GM21529 (cell line): ENCODE results near the gene SLC1A5.
A peak's percentile ranks its signal among the peaks of the same experiment; 100 is the strongest.
"Not testable (repeated sequence)": the region's sequence is repeated elsewhere in the genome, so short reads cannot be mapped to it uniquely, and the experiment has no call there.

Experiments
- ATAC-seq: cut with Tn5 transposase; IDR thresholded peaks from one replicate; pipeline ENCODE4 v1.9.1; 2021; ENCODE audit not compliant: unreplicated experiment

The SLC1A5 gene

DNA sequence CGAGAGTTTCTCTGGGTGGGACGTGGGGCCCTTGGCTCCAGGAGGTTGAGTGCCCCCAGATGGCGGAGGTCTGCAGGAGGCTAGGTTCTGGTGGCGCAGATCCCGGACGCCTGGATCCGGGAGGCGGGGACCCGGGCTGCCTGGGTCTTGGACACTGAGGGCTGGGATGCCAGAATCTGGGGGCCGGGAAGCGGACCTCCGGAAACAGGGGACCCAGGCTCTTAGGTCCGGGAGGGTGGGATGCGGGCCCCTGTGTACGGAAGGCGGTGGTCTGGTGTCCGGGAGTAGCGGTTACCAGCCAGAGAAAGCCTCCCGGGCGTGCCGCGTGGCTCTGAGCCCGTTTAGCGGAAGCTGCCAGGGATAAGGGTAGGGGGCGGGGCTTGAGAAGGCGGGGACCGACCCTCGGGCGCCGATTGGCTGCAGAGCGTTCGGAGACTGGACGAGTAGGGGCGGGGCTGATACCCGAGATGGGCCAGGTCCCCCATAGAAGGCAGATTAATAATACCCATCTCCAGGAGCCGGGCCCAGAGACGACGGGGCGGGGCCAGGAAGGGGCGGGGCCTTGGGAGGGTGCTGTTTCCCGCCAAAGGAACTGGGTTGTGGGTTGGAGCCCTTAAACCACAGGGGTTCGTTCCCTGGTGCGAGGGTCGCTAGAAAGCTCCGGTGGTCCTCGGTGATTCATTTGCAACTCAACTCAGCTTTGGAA, at the start of gene SLC1A5:
Gene SLC1A5, minus strand, starts transcription at position 333 of the 706 bp plus-strand sequence. CDS start 629 bp downstream, outside the sequence.
- ATAC-seq = peak; percentile 59

DNA sequence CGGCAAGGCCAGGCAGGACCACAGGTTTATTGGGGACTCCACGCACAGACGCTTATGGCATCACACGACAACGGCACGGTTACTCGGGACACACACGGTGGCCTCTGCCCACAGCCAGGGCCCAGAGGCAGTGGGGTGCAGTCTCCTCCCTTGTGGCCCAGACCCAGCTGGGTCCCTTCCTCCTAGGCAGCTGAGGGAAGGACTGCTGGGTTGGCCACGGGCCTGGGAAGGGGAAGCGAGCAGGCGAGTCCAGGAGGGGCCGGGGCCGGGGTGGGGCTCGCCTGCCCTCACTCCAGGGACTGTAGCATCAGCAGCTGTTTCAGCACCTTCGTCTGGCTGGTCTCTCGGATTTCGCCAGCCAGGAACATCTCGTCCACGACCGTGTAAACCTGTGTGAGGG, 49.8 kb upstream of the SLC1A5 start:
- ATAC-seq = no peak

DNA sequence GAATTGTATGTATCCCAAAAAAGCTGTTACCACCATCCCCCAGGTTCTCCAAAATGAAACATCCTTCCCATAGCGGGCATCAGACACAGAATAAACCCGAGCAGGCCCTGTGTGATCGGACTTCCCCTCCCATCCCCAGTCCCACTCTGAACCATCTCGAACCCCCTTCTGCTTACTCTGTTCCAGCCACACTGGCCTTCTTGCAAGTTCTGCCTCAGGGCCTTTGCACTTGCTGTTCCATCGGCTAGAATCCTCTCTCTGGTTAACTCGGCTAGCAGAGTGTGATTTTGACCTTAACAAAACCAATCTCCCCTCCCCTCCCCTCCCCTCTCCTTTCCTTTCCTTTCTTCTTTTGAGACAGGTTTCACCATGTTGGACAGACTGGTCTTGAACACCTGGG, 46.6 kb upstream of the SLC1A5 start:
- no peak for ATAC-seq

DNA sequence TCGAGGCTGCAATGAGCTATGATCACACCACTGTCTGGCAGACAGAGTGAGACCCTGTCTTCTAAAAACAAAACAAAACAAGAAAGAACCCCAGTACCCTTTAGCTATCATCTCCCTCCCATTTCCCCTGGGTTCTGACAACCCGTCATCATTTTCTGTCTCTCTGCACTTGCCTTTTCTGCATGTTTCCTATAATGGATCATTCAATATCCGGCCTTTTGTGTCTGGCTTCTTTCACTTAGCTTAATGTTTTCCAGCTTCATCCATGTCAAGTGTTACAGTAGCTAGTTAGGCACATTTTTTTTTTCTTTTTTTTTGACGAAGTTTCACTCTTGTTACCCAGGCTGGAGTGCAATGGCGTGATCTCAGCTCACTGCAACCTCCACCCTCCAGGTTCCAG, 45.7 kb upstream of the SLC1A5 start:
- ATAC-seq = no peak

DNA sequence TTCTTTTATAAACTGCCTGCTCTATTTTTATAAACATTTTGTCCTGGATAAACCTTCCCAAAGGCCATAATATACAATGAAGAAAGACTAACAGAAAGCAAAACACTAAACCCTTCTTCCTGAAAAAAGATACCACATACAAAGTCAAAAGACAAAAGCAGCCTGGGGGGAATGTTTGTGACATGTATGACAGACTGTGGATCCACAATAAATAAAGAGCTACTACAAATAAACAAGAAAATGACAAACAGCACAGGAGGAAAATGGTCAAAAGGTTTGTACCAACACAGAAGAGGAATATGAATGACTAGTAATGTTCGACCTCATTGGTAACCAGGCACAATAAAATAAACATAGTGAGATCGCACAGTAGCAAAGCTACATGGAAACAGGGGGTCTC, 42.5 kb upstream of the SLC1A5 start:
- no peak for ATAC-seq

DNA sequence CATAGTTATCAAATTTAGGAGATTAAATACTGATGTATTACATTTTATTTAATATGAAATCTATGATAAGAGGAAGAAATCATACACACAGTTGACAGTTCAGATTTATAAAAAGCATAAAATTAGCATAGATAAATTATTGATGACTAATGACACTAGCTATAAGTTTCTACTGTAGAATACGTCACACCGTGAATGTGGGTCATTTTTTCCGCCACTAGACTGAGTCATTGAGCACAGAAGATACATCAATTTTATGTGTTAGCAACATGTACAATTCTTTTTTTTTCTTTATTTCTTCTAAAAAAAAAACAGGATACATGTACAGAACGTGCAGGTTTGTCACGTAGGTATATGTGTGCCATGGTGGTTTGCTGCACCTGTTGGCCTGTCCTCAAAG, 40.1 kb upstream of the SLC1A5 start:
- no peak for ATAC-seq

DNA sequence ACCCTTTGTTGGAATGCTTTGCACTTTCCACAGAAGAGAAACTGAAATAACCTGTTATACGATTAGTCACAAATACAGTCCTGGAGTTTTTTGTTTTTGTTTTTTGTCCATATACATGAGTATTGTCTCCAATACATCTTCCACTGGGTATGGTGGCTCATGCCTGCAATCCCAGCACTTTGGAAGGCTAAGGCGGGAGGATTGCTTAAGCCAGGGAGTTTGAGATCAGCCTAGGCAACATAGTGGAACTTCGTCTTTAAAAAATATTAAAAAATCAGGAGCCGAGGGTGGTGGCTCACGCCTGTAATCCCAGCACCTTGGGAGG, 37.3 kb upstream of the SLC1A5 start:
- ATAC-seq = no peak

DNA sequence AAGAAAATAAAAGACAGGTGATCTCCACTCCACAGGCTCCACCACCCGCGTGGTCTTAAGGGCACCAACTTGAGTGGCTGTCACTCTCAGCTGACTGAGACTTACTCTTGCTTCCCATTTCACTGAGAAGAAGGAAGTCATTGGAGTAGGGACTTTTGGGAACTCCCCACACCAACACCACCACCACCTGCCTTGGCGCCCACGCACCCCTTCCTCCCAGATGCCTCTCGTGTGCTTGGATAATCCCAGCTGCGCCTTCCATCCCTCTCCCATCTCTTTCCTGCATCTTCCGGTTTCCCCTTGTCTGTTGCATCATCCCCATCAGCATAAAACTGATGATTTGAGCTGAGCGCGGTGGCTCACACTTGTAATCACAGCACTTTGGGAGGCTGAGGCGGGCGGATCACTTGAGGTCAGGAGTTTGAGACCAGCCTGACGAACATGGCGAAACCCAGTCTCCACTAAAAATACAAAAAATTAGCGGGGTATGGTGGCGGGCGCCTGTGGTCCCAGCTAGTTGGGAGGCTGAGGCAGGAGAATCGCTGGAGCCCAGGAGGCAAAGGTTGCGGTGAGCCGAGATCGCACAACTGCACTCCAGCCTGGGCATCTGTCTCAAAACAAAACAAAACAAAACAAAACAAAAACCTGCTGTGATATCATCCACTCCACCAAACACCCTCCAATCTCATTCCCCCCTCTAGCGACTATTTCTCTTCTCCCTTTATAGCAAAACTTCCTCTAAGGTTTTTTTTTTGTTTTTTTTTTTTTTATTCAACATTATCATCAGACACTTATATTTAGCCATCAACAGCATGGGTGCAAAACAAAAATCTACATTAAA, 36.7 kb upstream of the SLC1A5 start:
- ATAC-seq = no peak

DNA sequence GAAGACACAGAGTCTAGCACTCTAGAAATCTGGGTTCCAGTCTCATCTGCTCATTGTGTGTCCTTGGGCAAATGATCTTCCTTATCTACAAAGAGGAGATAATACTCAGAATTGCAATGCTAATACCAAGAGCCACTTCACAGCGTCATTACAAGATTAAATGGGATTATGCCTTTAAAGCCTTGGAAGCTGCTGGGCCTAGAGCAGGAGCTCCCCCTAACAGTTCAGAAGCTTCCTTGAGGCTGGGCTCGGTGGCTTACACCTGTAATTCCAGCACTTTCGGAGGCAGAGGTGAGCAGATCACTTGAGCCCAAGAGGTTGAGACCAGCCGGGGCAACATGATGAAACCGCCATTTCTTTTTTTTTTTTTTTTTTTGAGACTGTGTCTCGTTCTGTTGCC, 34.7 kb upstream of the SLC1A5 start:
- ATAC-seq = no peak

DNA sequence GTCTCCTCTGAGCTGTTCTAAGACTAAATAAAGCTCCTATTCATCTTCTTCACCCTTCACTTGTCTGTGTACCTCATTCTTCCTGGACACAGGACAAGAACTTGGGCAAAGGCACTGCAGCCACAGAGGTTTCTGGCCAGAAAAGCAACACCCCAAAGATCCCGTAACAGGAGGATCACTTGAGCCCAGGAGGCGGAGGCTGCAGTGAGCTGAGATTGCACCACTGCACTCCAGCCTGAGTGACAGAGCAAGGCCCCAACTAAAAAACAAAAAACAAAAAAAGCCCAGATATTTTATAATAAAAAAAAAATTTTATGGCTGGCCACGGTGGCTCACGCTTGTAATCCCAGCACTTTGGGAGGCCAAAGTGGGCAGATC, 34.0 kb upstream of the SLC1A5 start:
- not testable (repeated sequence) for ATAC-seq

DNA sequence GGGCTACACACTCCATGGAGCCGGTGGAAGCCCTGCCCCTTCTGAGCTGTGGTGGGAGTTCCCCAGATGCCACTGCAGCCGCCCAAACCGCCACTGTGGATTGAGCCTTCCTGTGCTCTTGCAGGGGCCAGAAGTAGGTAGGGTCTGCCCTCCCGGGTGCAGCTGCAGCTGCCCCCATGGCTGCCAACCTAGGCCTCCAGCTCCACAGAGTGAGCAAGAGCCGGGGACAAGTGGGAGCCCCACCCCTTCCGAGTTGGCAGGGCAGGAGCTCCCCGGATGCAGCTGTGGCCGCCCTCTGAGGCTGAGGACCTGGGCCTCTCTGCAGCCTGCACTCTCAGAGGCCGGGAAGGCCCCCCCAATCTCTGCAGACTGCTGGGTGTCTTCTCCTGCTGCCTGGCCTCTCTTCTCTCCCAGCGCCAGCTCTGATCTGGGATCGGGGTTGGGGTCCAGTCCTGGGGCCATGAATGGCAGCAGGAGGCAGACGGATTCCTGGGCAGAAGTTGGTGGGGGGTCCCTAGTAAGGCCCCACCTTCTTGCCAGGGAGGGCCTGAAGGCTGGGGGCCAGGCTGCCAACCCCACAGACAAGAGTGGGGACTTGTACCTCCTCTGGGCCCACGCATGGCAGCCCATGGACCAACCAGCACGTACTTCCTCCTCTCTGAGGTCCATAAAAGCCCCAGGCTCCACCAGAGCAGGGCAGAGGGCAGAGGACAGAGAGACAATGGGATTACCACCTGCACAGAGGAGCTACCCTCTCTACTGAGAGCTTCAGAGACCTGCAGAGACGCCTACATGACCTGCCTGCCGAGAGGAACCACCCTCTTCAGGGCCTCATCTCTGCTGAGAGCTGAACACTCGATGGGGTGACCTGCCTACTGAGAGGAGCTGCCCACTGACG, 33.4 kb upstream of the SLC1A5 start:
- ATAC-seq = no peak

DNA sequence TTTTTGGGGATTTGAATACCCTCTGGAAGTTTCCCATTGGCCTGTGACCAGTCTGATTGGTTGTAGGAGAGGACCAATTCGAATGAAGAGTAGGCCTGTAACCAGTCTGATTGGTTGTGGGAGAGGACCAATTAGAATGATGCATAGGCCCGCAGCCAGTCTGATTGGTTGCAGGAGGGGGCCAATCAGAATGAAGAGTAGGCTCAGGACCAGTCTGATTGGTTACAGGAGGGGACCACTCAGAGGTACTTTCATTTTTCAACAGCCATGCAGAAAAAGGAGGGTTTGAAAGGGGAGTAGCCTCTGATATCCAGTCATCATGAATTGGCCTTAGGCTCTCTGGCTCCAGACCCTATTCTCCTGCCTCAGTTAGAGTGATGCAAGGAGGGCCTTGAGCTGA, 30.4 kb upstream of the SLC1A5 start:
- ATAC-seq = no peak

DNA sequence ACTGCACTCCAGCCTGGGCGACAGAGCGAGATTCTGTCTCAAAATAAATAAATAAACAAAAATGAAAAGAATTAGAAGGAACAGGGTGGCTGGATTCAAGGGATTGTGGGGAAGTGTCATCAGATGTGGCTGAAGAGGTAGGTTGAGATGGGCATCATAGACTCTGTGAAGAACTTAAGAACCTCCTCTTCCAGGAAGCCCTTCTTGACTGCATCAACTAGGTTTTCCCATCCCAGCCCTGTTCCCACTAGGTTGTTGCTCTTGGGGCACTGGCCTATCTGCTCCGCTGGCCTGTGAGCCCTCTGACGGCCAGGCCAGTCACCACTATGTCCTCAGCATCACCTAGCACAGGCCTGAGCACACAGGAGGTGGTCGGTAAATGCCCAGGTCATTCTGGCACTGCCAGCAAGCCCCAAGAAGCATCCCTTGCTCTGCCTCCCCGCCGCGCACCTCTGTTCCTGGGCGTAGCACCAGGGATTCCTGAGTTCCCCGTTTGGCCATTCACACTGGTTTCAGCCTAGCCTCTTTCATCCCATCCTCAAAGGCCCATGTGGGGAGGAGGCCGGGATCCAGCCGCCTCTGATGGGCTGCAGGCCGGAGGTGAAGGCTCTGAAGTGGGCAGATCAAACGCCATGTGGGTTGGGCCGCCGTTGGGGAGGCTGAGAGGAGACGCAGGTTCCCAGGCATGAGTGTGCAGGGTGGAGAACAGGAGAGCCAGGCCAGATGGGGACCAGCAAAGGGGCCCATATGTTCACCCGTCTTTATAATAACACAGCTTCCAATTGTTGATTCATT, 27.6 kb upstream of the SLC1A5 start:
- ATAC-seq = no peak

DNA sequence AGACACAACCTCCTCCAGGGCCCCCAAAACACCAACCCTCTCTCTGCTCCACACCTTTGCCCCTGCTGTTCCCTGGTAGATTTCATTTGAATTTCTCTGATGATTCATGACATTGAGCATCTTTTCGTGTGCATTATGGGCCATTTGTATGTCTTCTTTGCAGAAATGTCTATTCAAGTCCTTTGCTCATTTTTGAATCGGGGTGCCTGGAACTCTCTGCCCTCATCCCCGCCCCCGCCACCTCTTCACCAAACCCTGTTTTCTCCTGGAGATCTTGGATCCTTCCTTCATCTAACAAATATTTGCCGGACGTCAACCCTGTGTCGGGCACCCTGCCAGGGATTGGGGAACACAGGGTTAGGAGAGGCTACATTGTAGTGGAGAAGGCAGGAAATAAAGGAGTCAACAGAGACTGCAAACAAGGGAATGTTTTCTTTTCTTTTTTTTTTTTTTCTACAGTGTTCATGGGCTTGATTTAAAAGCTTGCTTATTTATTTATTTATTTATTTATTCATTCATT, 25.5 kb upstream of the SLC1A5 start:
- ATAC-seq = no peak

DNA sequence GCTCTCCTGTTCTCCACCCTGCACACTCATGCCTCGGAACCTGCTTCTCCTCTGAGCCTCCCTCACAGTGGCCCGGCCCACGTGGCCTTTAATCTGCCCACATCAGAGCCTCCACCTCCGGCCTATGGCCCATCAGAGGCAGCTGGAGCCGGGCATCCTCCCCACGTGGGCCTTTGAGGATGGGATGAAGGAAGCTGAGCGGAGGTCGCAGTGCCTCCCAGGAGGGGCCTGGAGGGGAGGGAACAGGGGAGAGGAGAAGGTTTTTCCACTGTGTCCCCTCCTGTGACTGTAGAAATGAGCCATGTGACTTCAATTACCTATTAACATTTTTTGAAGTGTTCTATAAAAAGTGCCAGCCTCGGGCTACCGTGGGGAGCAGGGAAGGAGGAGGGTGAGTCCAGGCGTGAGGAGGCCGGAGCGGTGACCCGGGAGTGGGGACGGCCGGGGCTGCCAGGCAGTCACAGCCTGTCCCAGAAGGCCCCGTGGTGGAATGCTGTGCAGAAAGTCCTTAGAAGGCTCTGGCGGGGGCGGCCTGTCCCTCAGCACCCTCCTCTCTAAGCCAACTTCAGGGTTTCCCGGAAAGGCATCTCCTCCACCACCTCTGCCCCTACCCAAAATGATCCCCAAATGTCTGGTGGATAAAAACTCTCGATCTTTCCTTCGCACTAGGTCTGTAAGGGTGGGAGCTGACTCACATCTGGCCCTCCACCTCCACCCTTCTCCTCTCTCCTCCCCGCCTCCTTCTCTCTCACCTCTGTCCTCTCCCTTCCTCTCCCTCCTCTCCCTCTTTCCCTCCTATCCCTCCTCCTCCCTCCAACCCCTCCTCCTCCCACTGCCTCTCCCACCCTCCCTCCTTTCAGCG, 24.8 kb upstream of the SLC1A5 start:
- ATAC-seq = no peak

DNA sequence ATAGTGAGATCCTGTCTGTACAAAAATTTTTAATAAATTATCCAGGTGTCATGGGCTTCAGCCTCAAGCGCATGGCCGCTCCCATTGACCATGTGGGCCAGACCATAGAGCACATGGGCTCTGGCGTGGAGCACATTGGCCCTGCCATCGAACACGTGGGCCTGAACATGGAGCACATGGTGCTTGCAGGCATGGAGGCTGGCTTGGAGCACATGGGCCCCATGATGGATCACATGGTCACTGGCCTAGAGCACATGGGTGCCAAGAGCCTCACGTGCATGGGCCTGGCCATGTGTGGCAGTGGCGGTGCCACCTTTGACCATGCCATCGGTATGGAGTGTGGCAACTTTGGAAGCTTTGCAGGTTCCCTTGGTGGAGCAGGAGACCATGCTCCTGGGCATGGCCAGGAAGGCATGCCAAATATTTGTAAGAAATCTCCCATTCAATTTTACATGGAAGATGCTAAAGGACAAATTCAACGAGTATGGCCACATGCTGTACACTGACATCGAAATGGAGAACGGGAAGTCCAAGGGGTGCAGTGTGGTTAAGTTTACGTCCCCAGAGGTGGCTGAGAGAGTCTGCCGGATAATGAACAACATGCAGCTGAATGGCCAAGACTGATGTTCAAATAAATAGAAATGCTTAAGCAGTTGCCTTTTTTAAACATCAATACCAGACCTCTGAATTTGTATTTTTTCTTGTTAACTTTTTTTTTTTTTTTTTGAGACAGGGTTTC, 21.3 kb upstream of the SLC1A5 start:
- ATAC-seq = no peak

DNA sequence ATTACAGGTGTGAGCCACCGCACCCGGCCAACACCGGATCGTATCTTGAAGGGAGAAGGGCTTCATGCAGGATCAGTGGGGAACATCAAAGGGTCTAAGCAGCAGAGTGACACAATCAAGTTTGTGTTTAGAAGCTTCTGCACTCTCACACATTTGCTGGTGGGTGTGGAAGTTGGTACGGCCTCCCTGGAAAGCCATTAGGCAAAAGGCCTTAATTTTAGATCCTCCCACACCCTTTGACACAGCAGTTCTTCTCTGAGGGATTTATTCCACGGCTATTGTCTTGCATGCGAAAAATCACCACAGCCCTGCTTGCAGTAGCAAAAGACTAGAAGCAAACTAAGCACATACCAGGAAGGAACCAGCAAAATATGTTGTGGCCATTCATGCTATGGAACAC, 18.3 kb upstream of the SLC1A5 start:
- no peak for ATAC-seq

DNA sequence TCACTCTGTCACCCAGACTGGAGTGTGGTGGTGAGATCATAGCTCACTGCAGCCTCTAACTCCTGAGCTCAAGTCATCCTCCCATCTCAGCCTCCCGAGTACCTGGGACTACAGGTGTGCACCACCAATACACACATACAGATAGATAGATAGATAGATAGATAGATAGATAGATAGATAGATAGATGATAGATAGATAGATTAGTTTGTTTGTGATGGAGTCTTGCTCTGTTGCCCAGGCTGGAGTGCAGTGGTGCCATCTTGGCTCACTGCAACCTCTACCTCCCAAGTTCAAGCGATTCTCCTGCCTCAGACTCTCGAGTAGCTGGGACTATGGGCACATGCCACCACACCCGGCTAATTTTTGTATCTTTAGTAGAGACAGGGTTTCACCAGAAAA, 16.0 kb upstream of the SLC1A5 start:
- not testable (repeated sequence) for ATAC-seq

DNA sequence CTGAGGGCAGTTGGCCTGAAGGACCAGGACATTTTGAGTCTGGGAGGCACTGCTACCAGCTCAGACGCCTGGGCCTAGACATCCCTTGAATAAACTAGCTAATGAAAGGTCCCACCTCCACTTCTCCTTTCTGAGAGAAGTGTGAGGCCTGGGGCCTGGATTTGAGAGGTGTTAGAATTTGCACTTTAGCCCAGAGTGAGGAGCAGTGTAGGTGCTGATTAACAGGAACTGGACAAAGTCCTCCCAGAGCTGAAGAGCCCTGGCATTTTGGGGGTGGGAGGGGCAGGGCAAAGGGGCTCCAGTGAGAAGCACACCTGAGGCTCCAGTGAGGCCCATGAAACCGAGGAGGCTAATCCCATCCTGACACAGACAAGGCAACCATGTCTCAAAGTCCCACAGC, 15.2 kb upstream of the SLC1A5 start:
- no peak for ATAC-seq
